Mesenchymal stem cell (in vitro differentiated cells and primary cell): ENCODE measurements around the gene CFTR.

Source experiments
- DNase-seq: peaks from one replicate; pipeline ENCODE4 v3.0.0-alpha.2; 2013
- H2AFZ ChIP-seq: one replicate; pipeline ENCODE4 v1.6.1; 2013; ENCODE audit warnings: low read depth, mild to moderate bottlenecking, control low read depth, inconsistent platforms, low read length, moderate library complexity
- H2AK5ac ChIP-seq: 2 replicates; pipeline ENCODE4 v1.6.1; 2013; ENCODE audit warnings: low read length, moderate library complexity, mild to moderate bottlenecking, inconsistent platforms; ENCODE audit not compliant: severe bottlenecking
- H2BK120ac ChIP-seq: one replicate; pipeline ENCODE4 v1.6.1; 2013; ENCODE audit warnings: low read depth, mild to moderate bottlenecking, inconsistent platforms, low read length, moderate library complexity
- H2BK12ac ChIP-seq, 2 experiments: one replicate each; pipeline ENCODE4 v1.6.1; 2013; ENCODE audit warnings: inconsistent platforms in 2 of 2, low read length in 2 of 2, mild to moderate bottlenecking in 2 of 2, moderate library complexity in 2 of 2, control low read depth in 1 of 2
- H2BK15ac ChIP-seq: one replicate; pipeline ENCODE4 v1.6.1; 2013; ENCODE audit warnings: mild to moderate bottlenecking, low read depth, inconsistent platforms; ENCODE audit not compliant: poor library complexity, severe bottlenecking
- H2BK5ac ChIP-seq: 2 replicates; pipeline ENCODE4 v1.6.1; 2013; ENCODE audit warnings: low read depth, mild to moderate bottlenecking, low read length, control low read depth, inconsistent platforms; ENCODE audit not compliant: poor library complexity, severe bottlenecking
- H3K14ac ChIP-seq, 2 experiments: one replicate each; pipeline ENCODE4 v1.6.1; 2013; ENCODE audit warnings: inconsistent platforms in 2 of 2, low read length in 2 of 2, control low read depth in 1 of 2, mild to moderate bottlenecking in 1 of 2, moderate library complexity in 1 of 2
- H3K18ac ChIP-seq, 2 experiments: one replicate each; pipeline ENCODE4 v1.6.1; 2013; ENCODE audit warnings: inconsistent platforms in 2 of 2, low read length in 2 of 2, control low read depth in 1 of 2, low read depth in 1 of 2, mild to moderate bottlenecking in 1 of 2
- H3K23ac ChIP-seq, 2 experiments: one replicate each; pipeline ENCODE4 v1.6.1; 2013; ENCODE audit warnings: inconsistent platforms in 2 of 2, low read length in 2 of 2, mild to moderate bottlenecking in 2 of 2, moderate library complexity in 2 of 2, control low read depth in 1 of 2
- H3K27ac ChIP-seq: 2 replicates; pipeline ENCODE4 v1.5.1; 2013; ENCODE audit warnings: mild to moderate bottlenecking, moderate library complexity, low read length, control low read depth, inconsistent platforms; ENCODE audit not compliant: poor library complexity, severe bottlenecking
- H3K27me3 ChIP-seq, 2 experiments: 2 replicates each; pipeline versions ENCODE4 v1.6.1 to v1.7.0; 2013; ENCODE audit warnings: low read length in 2 of 2, mild to moderate bottlenecking in 2 of 2, moderate library complexity in 2 of 2, control low read depth in 1 of 2, inconsistent platforms in 1 of 2; ENCODE audit not compliant: control insufficient read depth in 1 of 2, insufficient read depth in 1 of 2
- H3K36me3 ChIP-seq, 2 experiments: 2 replicates each; pipeline versions ENCODE4 v1.6.1 to v1.7.0; 2013; ENCODE audit warnings: low read length in 2 of 2, control low read depth in 1 of 2, inconsistent platforms in 1 of 2, low read depth in 1 of 2, mild to moderate bottlenecking in 1 of 2; ENCODE audit not compliant: insufficient read depth in 2 of 2, control insufficient read depth in 1 of 2
- H3K4ac ChIP-seq, 2 experiments: one replicate each; pipeline ENCODE4 v1.6.1; 2013; ENCODE audit warnings: inconsistent platforms in 2 of 2, low read length in 2 of 2, mild to moderate bottlenecking in 2 of 2, moderate library complexity in 2 of 2, control low read depth in 1 of 2, low read depth in 1 of 2
- H3K4me1 ChIP-seq: 2 replicates; pipeline ENCODE4 v1.6.1; 2013; ENCODE audit warnings: low read depth, low read length, control low read depth; ENCODE audit not compliant: control insufficient read depth, insufficient read depth
- H3K4me2 ChIP-seq: 2 replicates; pipeline ENCODE4 v1.6.1; 2013; ENCODE audit warnings: low read length, mild to moderate bottlenecking, inconsistent platforms; ENCODE audit not compliant: poor library complexity, severe bottlenecking
- H3K4me3 ChIP-seq, 2 experiments: 2 replicates each; pipeline versions ENCODE4 v1.5.1 to v1.7.0; 2013; ENCODE audit warnings: low read length in 2 of 2, mild to moderate bottlenecking in 2 of 2, control low read depth in 1 of 2, low read depth in 1 of 2; ENCODE audit not compliant: insufficient read depth in 1 of 2
- H3K79me1 ChIP-seq: replicated peaks from 2 replicates; pipeline ENCODE4 v1.6.1; 2013; ENCODE audit warnings: mild to moderate bottlenecking, control low read depth, low read length, inconsistent platforms; ENCODE audit not compliant: poor library complexity, severe bottlenecking
- H3K9ac ChIP-seq: 2 replicates; pipeline ENCODE4 v1.7.0; 2013; ENCODE audit warnings: mild to moderate bottlenecking, low read length, moderate library complexity
- H3K9me3 ChIP-seq: 2 replicates; pipeline ENCODE4 v1.7.0; 2013; ENCODE audit warnings: mild to moderate bottlenecking, low read length; ENCODE audit not compliant: control insufficient read depth
- H4K8ac ChIP-seq: one replicate; pipeline ENCODE4 v1.6.1; 2013; ENCODE audit warnings: inconsistent platforms, mild to moderate bottlenecking, low read length, moderate library complexity
- H4K91ac ChIP-seq: one replicate; pipeline ENCODE4 v1.6.1; 2013; ENCODE audit warnings: mild to moderate bottlenecking, low read length, inconsistent platforms
- WGBS: methylation state at CpG from one replicate; pipeline ENCODE4 v1.1.7; 2013; ENCODE audit warnings: mixed read lengths; 5-methylcytosine and 5-hydroxymethylcytosine counted together

The CFTR gene

GRCh38 chr7:117446220-117446815, 33.5 kb upstream of the CFTR start:
- H3K9me3 ChIP-seq, result peaks cover 10% of the 10 kb centered on the region
- H3K23ac ChIP-seq, result no peak overlapping the region
- H2BK120ac ChIP-seq, result no peak overlapping the region
- no peaks in the 10 kb centered on the region for H3K79me1 ChIP-seq
- H3K9ac ChIP-seq, result no peak overlapping the region
- H3K4me2 ChIP-seq, result no peak overlapping the region
- no peak overlapping the region for H2BK15ac ChIP-seq
- no peak overlapping the region for H3K14ac ChIP-seq
- H3K27ac ChIP-seq, result no peak overlapping the region
- WGBS, result no CpG with 5 or more reads among the region's 4 CpGs
- H3K4me1 ChIP-seq, result no peaks in the 10 kb centered on the region
- H2BK12ac ChIP-seq, result no peak overlapping the region
- H3K4me3 ChIP-seq, result no peak overlapping the region
- H3K18ac ChIP-seq, result no peak overlapping the region
- H2BK5ac ChIP-seq, result no peak overlapping the region
- no peaks in the 10 kb centered on the region for H3K27me3 ChIP-seq
- H2AK5ac ChIP-seq, result no peak overlapping the region
- H4K8ac ChIP-seq, result no peak overlapping the region
- H3K36me3 ChIP-seq, result no peaks in the 10 kb centered on the region
- no peak overlapping the region for H2AFZ ChIP-seq
- H4K91ac ChIP-seq, result no peak overlapping the region
- no peak overlapping the region for H3K4ac ChIP-seq
- no peak for DNase-seq

- no peak overlapping the region for H2BK5ac ChIP-seq
- no peak overlapping the region for H2AK5ac ChIP-seq
- H3K79me1 ChIP-seq, result no peaks in the 10 kb centered on the region
- no peaks in the 10 kb centered on the region for H3K36me3 ChIP-seq
- no peak overlapping the region for H3K18ac ChIP-seq
- H2BK120ac ChIP-seq, result no peak overlapping the region
- 64% methylated on average over 2 of the region's 2 CpGs for WGBS
- H4K91ac ChIP-seq, result no peak overlapping the region
- H2BK12ac ChIP-seq, result no peak overlapping the region
- no peak overlapping the region for H3K9ac ChIP-seq
- H4K8ac ChIP-seq, result no peak overlapping the region
- no peak overlapping the region for H3K14ac ChIP-seq
- H2BK15ac ChIP-seq, result no peak overlapping the region
- peaks cover 10% of the 10 kb centered on the region for H3K9me3 ChIP-seq
- no peak overlapping the region for H3K23ac ChIP-seq
- no peak overlapping the region for H3K4me3 ChIP-seq
- H3K4me1 ChIP-seq, result no peaks in the 10 kb centered on the region
- H2AFZ ChIP-seq, result no peak overlapping the region
- DNase-seq, result no peak
- H3K27ac ChIP-seq, result no peak overlapping the region
- H3K27me3 ChIP-seq, result no peaks in the 10 kb centered on the region
- no peak overlapping the region for H3K4me2 ChIP-seq
- no peak overlapping the region for H3K4ac ChIP-seq
Observed at GRCh38 chr7:117448655-117449054, 31.2 kb upstream of the CFTR start.

GRCh38 chr7:117458977-117459583, 20.7 kb upstream of the CFTR start:
- Histone ChIP-seq H3K79me1 (no peaks in the 10 kb centered on the region), H2BK5ac (no peak overlapping the region), H3K14ac (no peak overlapping the region), H3K36me3 (no peaks in the 10 kb centered on the region), H3K4ac (no peak overlapping the region), H3K27me3 (no peaks in the 10 kb centered on the region), H3K27ac (no peak overlapping the region), H4K8ac (no peak overlapping the region), H3K23ac (no peak overlapping the region), H3K4me1 (no peaks in the 10 kb centered on the region), H3K4me2 (no peak overlapping the region), H2BK120ac (no peak overlapping the region), H3K9me3 (no peaks in the 10 kb centered on the region), H2BK15ac (no peak overlapping the region), H2BK12ac (no peak overlapping the region), H3K18ac (no peak overlapping the region), H3K4me3 (no peak overlapping the region), H3K9ac (no peak overlapping the region), H2AK5ac (no peak overlapping the region), H2AFZ (no peak overlapping the region), H4K91ac (no peak overlapping the region)
- peak; percentile 49 for DNase-seq
- WGBS, result no CpG with 5 or more reads among the region's 3 CpGs

GRCh38 chr7:117459735-117460134, 20.1 kb upstream of the CFTR start:
- Histone ChIP-seq H3K14ac (no peak overlapping the region), H2BK120ac (no peak overlapping the region), H2BK5ac (no peak overlapping the region), H3K4ac (no peak overlapping the region), H3K27ac (no peak overlapping the region), H3K18ac (no peak overlapping the region), H3K27me3 (no peaks in the 10 kb centered on the region), H2AK5ac (no peak overlapping the region), H3K4me3 (no peak overlapping the region), H3K4me1 (no peaks in the 10 kb centered on the region), H4K8ac (no peak overlapping the region), H2AFZ (no peak overlapping the region), H3K9ac (no peak overlapping the region), H2BK12ac (no peak overlapping the region), H3K4me2 (no peak overlapping the region), H3K79me1 (no peaks in the 10 kb centered on the region), H3K23ac (no peak overlapping the region), H2BK15ac (no peak overlapping the region), H4K91ac (no peak overlapping the region), H3K36me3 (no peaks in the 10 kb centered on the region), H3K9me3 (no peaks in the 10 kb centered on the region)
- DNase-seq, result no peak
